ENCODE results near the gene HELB. TPM values are rescaled to one million over a fixed set of nuclear protein-coding genes. Genes with fewer than 3 reads are reported as not detected.

HELB gene
- total and polyA plus RNA-seq, 2 of the 4 experiments (the other 2 are of a cell fraction), result 0.72 to 2.9 TPM

- no peak overlapping the region for H4K5ac ChIP-seq (ENCODE audit: low read depth, low read length)
- H2AK5ac ChIP-seq (ENCODE audit: low read depth, low read length), result no peak overlapping the region
- no peak overlapping the region for H3K14ac ChIP-seq (replicated peaks; ENCODE audit: low read depth, low read length)
- H2BK15ac ChIP-seq (ENCODE audit: low read depth, low read length), result no peak overlapping the region
- DNase-seq (no peak), ATAC-seq (ENCODE audit: low read depth) (no peak)
- no peaks in the 10 kb centered on the region for H3K79me1 ChIP-seq (ENCODE audit: low read depth in 1 of 2, low read length in 2 of 2)
- no peaks in the 10 kb centered on the region for H3K36me3 ChIP-seq (ENCODE audit: control insufficient read depth, insufficient read depth, low read length)
- H3K9ac ChIP-seq (ENCODE audit: low read depth, low read length), result no peak overlapping the region
- H3K23ac ChIP-seq (ENCODE audit: low read depth, low read length), result no peak overlapping the region
- no peak overlapping the region for H2BK5ac ChIP-seq (ENCODE audit: low read depth, low read length, poor library complexity, severe bottlenecking)
- H3K27ac ChIP-seq (ENCODE audit: insufficient read depth, low read length), result no peak overlapping the region
- no peak overlapping the region for H2BK20ac ChIP-seq (ENCODE audit: low read depth, low read length)
- no peak overlapping the region for H3K56ac ChIP-seq (ENCODE audit: extremely low read depth, insufficient read depth, low read length)
- no peak overlapping the region for H2AK9ac ChIP-seq (replicated peaks; ENCODE audit: low read depth, low read length, poor library complexity)
- H3K9me1 ChIP-seq (ENCODE audit: insufficient read depth, low read length), result no peaks in the 10 kb centered on the region
- no peak overlapping the region for H2BK120ac ChIP-seq (ENCODE audit: low read depth, low read length)
- in situ Hi-C loops (cut with MboI; ENCODE audit: low sequenced_read_pairs) (no loop called here), intact Hi-C loops (cut with micrococcal nuclease) (no loop called here), dilution Hi-C loops (cut with HindIII; ENCODE audit: low sequenced_read_pairs, unreplicated experiment) (no loop called here)
- POLR2A ChIA-PET (ENCODE audit: unreplicated experiment), result no interaction called here
- no peaks in the 10 kb centered on the region for H3K4me1 ChIP-seq (ENCODE audit: control insufficient read depth, insufficient read depth, low read length)
- no peaks in the 10 kb centered on the region for H3K9me3 ChIP-seq (ENCODE audit: control insufficient read depth, insufficient read depth, low read length)
- no CpG with 5 or more reads among the region's 3 CpGs for WGBS, 2 experiments (ENCODE audit: extremely low coverage in 2 of 2, insufficient read length in 1 of 2)
- H2AFZ ChIP-seq (replicated peaks; ENCODE audit: low read length, poor library complexity), result no peak overlapping the region
- no peaks in the 10 kb centered on the region for H4K20me1 ChIP-seq (ENCODE audit: insufficient read depth, low read length)
- TF ChIP-seq MAFK (IDR thresholded peaks at IDR 0.05; ENCODE audit: low read depth, low read length) (no peak), USF2 (IDR thresholded peaks at IDR 0.05; ENCODE audit: low read depth, low read length) (no peak), MXI1 (IDR thresholded peaks at IDR 0.05; ENCODE audit: borderline replicate concordance, low read depth, low read length) (no peak), CHD1 (IDR thresholded peaks at IDR 0.05; ENCODE audit: low read depth, low read length) (no peak), RFX5 (IDR thresholded peaks at IDR 0.05; ENCODE audit: low read depth, low read length) (no peak), CEBPB (IDR thresholded peaks at IDR 0.05; ENCODE audit: low read depth, low read length) (no peak), ELK1 (IDR thresholded peaks at IDR 0.05; ENCODE audit: borderline replicate concordance, low read depth, low read length) (no peak), RCOR1 (IDR thresholded peaks at IDR 0.05; ENCODE audit: insufficient replicate concordance, low read length) (no peak), FOS (IDR thresholded peaks at IDR 0.05; ENCODE audit: low read depth, low read length) (no peak), MAZ (IDR thresholded peaks at IDR 0.05; ENCODE audit: borderline replicate concordance, low read depth, low read length) (no peak), NFE2L2 (IDR thresholded peaks at IDR 0.05; ENCODE audit: low read depth, low read length) (no peak), POLR2A (IDR thresholded peaks at IDR 0.05; ENCODE audit: low read depth, low read length) (no peak), BHLHE40 (IDR thresholded peaks at IDR 0.05; ENCODE audit: low read depth, low read length) (no peak)
- TF ChIP-seq, protein P1, sequence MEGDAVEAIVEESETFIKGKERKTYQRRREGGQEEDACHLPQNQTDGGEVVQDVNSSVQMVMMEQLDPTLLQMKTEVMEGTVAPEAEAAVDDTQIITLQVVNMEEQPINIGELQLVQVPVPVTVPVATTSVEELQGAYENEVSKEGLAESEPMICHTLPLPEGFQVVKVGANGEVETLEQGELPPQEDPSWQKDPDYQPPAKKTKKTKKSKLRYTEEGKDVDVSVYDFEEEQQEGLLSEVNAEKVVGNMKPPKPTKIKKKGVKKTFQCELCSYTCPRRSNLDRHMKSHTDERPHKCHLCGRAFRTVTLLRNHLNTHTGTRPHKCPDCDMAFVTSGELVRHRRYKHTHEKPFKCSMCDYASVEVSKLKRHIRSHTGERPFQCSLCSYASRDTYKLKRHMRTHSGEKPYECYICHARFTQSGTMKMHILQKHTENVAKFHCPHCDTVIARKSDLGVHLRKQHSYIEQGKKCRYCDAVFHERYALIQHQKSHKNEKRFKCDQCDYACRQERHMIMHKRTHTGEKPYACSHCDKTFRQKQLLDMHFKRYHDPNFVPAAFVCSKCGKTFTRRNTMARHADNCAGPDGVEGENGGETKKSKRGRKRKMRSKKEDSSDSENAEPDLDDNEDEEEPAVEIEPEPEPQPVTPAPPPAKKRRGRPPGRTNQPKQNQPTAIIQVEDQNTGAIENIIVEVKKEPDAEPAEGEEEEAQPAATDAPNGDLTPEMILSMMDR (conservative IDR thresholded peaks at IDR 0.05; ENCODE audit: low read depth, low read length), result no peak
- no peak overlapping the region for H3K4me3 ChIP-seq (ENCODE audit: insufficient read depth, low read depth, low read length)
- H3K4me2 ChIP-seq (ENCODE audit: low read depth, low read length), result no peak overlapping the region
- no peak overlapping the region for H4K91ac ChIP-seq (ENCODE audit: insufficient read depth, low read depth, low read length)
- H3K27me3 ChIP-seq (ENCODE audit: control insufficient read depth, insufficient read depth, low read length), result peaks cover 8% of the 10 kb centered on the region
- no peak overlapping the region for H3K4ac ChIP-seq (ENCODE audit: low read depth, low read length)
- CTCF ChIA-PET, result no interaction called here
- BruUV-seq (replicated peaks), result no TSS peak
- no peak overlapping the region for H3K18ac ChIP-seq (ENCODE audit: low read depth, low read length)
- H4K8ac ChIP-seq (ENCODE audit: low read depth in 2 of 2, low read length in 2 of 2), result no peak overlapping the region
Measured at GRCh38 chr12:66258011-66258410, 44.3 kb upstream of the HELB start.
